HepG2 (cell line): ENCODE measurements around the gene NR2C1. TPM values are rescaled to one million over a fixed set of nuclear protein-coding genes. Genes with fewer than 3 reads are reported as not detected.

Experiments
- ARID2 ChIP-seq: sonication (generic); formaldehyde crosslinking; IDR thresholded peaks from 2 replicates; pipeline ENCODE4 v1.8.1; 2022; ENCODE audit warnings: mild to moderate bottlenecking, missing genetic modification reagents, borderline replicate concordance
- ESRRA ChIP-seq: sonication (generic); formaldehyde crosslinking; IDR thresholded peaks from 2 replicates; pipeline ENCODE4 v1.5.1; 2020; ENCODE audit warnings: mild to moderate bottlenecking, low read depth, missing genetic modification reagents
- FOXK2 ChIP-seq: fragments of 450-650 bp; IDR thresholded peaks from 2 replicates; pipeline ENCODE4 v1.6.1; 2016
- GFI1 ChIP-seq: sonication (generic); formaldehyde crosslinking; IDR thresholded peaks from 2 replicates; pipeline ENCODE4 v1.5.0; 2020; ENCODE audit warnings: missing genetic modification reagents, mild to moderate bottlenecking, borderline replicate concordance
- HNF4G ChIP-seq, 2 experiments: sonication (generic) in 1 of 2; formaldehyde crosslinking in 1 of 2; IDR thresholded peaks; 2 replicates each; pipeline versions ENCODE4 v1.4.0 to v1.6.1; 2011 to 2020; ENCODE audit warnings: borderline replicate concordance in 2 of 2, low read depth in 2 of 2, mild to moderate bottlenecking in 2 of 2, low read length in 1 of 2, missing genetic modification reagents in 1 of 2, moderate library complexity in 1 of 2
- JDP2 ChIP-seq: sonication (generic); formaldehyde crosslinking; IDR thresholded peaks from 2 replicates; pipeline ENCODE4 v1.8.1; 2022; ENCODE audit warnings: missing genetic modification reagents, borderline replicate concordance
- KDM3A ChIP-seq: IDR thresholded peaks from 2 replicates; pipeline ENCODE4 v1.6.1; 2018; ENCODE audit warnings: low read depth, missing compliant biosample characterization
- SMARCC2 ChIP-seq: fragments of 450-650 bp; IDR thresholded peaks from 2 replicates; pipeline ENCODE4 v1.6.1; 2017; ENCODE audit warnings: antibody characterized with exemption, mild to moderate bottlenecking
- TSC22D2 ChIP-seq: sonication (generic); formaldehyde crosslinking; IDR thresholded peaks from 2 replicates; pipeline ENCODE4 v1.5.1; 2020; ENCODE audit warnings: missing genetic modification reagents, mild to moderate bottlenecking, borderline replicate concordance
- ZFP37 ChIP-seq: sonication (generic); formaldehyde crosslinking; IDR thresholded peaks from 2 replicates; pipeline ENCODE4 v1.4.0; 2020; ENCODE audit warnings: missing genetic modification reagents, borderline replicate concordance
- ZNF432 ChIP-seq: sonication (generic); formaldehyde crosslinking; IDR thresholded peaks from 2 replicates; pipeline ENCODE4 v1.5.0; 2020; ENCODE audit warnings: missing genetic modification reagents, mild to moderate bottlenecking, borderline replicate concordance
- ZNF510 ChIP-seq: sonication (generic); formaldehyde crosslinking; IDR thresholded peaks from 2 replicates; pipeline ENCODE4 v1.4.0; 2020; ENCODE audit warnings: low read depth, mild to moderate bottlenecking, missing genetic modification reagents
- ZNF644 ChIP-seq: IDR thresholded peaks from 2 replicates; pipeline ENCODE4 v1.6.1; 2016; ENCODE audit warnings: low read depth
- ZNF772 ChIP-seq: sonication (generic); formaldehyde crosslinking; IDR thresholded peaks from 2 replicates; pipeline ENCODE4 v1.5.0; 2020; ENCODE audit warnings: mild to moderate bottlenecking, missing genetic modification reagents
- polyA plus RNA-seq, 8 experiments: library from polyadenylated mRNA; depleted of rRNA in 3 of 8; stranded (reverse) in 7 of 8; unstranded in 1 of 8; fragments of >200 nt; fragmentation: Illumina TruSeq in 4 of 8; extraction: Trizol in 4 of 8; gene quantifications; 2 replicates each; pipeline versions ENCODE4 v1.2.1 to v1.2.3, GENCODE V29; 2011 to 2016; ENCODE audit warnings: low read depth in 4 of 8, missing spikeins in 1 of 8, mixed read lengths in 1 of 8; ENCODE audit not compliant: insufficient read depth in 1 of 8
- total RNA-seq, 5 experiments: library from RNA; depleted of rRNA; stranded (reverse); fragments of >200 nt; fragmentation: Illumina TruSeq; extraction: Trizol; gene quantifications; 2 replicates each; pipeline ENCODE4 v1.2.3, GENCODE V29; 2016; ENCODE audit warnings: low read depth in 1 of 5
- TF ChIP-seq, protein P1 (sequence below): sonication (generic); formaldehyde crosslinking; IDR thresholded peaks from 2 replicates; pipeline ENCODE4 v1.5.1; 2020; ENCODE audit warnings: missing genetic modification reagents, mild to moderate bottlenecking, borderline replicate concordance
- TF ChIP-seq, protein P2 (sequence below): sonication (generic); formaldehyde crosslinking; IDR thresholded peaks from 2 replicates; pipeline ENCODE4 v1.5.1; 2020; ENCODE audit warnings: mild to moderate bottlenecking, missing genetic modification reagents, borderline replicate concordance
- TF ChIP-seq, protein P3 (sequence below): sonication (generic); formaldehyde crosslinking; IDR thresholded peaks from 2 replicates; pipeline ENCODE4 v1.4.0; 2020; ENCODE audit warnings: missing genetic modification reagents
- TF ChIP-seq, protein P4 (sequence below): sonication (generic); formaldehyde crosslinking; IDR thresholded peaks from 2 replicates; pipeline ENCODE4 v1.8.0; 2022; ENCODE audit warnings: mild to moderate bottlenecking, missing genetic modification reagents, moderate library complexity

Gene NR2C1
- total and polyA plus RNA-seq, 2 of the 13 experiments (the other 11 are each of a cell fraction or from before 2014, with no cell fraction given), result 38.0 to 70.8 TPM

DNA sequence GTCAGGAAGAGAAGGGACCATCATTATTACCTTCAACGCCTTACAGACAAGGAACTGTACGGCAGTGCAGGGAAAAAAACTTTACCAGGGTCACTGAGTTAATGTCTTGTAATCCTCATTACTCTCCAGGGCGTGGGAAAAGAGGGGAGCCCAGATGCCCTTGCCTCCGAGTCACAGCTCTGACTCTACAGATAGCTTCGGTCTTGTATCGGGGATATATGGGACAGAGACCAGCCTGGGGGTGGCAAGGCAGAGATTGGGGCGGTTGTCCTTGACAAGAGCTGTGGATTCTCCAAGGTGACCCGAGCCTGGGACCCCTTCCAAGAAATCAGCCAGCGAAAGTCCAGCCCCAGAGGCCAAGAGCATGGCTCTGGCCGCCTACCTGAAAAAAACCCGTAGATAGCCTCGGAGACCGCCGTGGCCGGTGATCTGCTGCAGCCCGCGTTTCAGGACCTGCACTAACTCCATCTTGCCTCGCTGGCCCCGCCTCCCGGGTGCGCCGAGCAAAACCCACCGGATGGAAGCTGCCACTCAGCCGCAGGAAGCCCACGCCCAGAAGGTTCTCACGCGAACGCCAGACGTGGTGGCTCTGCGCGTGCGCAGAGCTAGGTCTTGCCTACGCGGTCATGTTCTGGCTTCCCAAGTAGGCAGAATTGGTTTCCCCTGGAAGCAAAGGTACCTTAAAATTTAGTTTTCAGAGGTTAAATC is 70.1 kb downstream of the NR2C1 start, which contains the start of gene NDUFA12 (continued):
- TF ChIP-seq, protein P1, sequence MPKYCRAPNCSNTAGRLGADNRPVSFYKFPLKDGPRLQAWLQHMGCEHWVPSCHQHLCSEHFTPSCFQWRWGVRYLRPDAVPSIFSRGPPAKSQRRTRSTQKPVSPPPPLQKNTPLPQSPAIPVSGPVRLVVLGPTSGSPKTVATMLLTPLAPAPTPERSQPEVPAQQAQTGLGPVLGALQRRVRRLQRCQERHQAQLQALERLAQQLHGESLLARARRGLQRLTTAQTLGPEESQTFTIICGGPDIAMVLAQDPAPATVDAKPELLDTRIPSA (CRISPR knock-in tag), result no peak
- no peak for TF ChIP-seq ZNF432 (CRISPR knock-in tag)
- TF ChIP-seq FOXK2, result no peak
- TF ChIP-seq, protein P2, sequence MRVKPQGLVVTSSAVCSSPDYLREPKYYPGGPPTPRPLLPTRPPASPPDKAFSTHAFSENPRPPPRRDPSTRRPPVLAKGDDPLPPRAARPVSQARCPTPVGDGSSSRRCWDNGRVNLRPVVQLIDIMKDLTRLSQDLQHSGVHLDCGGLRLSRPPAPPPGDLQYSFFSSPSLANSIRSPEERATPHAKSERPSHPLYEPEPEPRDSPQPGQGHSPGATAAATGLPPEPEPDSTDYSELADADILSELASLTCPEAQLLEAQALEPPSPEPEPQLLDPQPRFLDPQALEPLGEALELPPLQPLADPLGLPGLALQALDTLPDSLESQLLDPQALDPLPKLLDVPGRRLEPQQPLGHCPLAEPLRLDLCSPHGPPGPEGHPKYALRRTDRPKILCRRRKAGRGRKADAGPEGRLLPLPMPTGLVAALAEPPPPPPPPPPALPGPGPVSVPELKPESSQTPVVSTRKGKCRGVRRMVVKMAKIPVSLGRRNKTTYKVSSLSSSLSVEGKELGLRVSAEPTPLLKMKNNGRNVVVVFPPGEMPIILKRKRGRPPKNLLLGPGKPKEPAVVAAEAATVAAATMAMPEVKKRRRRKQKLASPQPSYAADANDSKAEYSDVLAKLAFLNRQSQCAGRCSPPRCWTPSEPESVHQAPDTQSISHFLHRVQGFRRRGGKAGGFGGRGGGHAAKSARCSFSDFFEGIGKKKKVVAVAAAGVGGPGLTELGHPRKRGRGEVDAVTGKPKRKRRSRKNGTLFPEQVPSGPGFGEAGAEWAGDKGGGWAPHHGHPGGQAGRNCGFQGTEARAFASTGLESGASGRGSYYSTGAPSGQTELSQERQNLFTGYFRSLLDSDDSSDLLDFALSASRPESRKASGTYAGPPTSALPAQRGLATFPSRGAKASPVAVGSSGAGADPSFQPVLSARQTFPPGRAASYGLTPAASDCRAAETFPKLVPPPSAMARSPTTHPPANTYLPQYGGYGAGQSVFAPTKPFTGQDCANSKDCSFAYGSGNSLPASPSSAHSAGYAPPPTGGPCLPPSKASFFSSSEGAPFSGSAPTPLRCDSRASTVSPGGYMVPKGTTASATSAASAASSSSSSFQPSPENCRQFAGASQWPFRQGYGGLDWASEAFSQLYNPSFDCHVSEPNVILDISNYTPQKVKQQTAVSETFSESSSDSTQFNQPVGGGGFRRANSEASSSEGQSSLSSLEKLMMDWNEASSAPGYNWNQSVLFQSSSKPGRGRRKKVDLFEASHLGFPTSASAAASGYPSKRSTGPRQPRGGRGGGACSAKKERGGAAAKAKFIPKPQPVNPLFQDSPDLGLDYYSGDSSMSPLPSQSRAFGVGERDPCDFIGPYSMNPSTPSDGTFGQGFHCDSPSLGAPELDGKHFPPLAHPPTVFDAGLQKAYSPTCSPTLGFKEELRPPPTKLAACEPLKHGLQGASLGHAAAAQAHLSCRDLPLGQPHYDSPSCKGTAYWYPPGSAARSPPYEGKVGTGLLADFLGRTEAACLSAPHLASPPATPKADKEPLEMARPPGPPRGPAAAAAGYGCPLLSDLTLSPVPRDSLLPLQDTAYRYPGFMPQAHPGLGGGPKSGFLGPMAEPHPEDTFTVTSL, result peak; percentile 52
- TF ChIP-seq JDP2 (CRISPR knock-in tag), result no peak
- TF ChIP-seq HNF4G (IDR thresholded peaks at IDR 0.05; ENCODE audit: borderline replicate concordance, low read depth, low read length), result no peak
- TF ChIP-seq HNF4G (CRISPR knock-in tag; IDR thresholded peaks at IDR 0.05; ENCODE audit: borderline replicate concordance, low read depth), result no peak
- TF ChIP-seq, protein P3, sequence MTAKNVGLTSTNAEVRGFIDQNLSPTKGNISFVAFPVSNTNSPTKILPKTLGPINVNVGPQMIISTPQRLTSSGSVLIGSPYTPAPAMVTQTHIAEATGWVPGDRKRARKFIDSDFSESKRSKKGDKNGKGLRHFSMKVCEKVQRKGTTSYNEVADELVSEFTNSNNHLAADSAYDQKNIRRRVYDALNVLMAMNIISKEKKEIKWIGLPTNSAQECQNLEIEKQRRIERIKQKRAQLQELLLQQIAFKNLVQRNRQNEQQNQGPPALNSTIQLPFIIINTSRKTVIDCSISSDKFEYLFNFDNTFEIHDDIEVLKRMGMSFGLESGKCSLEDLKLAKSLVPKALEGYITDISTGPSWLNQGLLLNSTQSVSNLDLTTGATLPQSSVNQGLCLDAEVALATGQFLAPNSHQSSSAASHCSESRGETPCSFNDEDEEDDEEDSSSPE, result peak; percentile 76
- peak; percentile 91 for TF ChIP-seq KDM3A (CRISPR knock-in tag)
- TF ChIP-seq ZFP37 (CRISPR knock-in tag), result no peak
- TF ChIP-seq GFI1, result peak; percentile 68
- peak; percentile 96 for TF ChIP-seq TSC22D2 (CRISPR knock-in tag)
- no peak for TF ChIP-seq SMARCC2
- TF ChIP-seq, protein P4, sequence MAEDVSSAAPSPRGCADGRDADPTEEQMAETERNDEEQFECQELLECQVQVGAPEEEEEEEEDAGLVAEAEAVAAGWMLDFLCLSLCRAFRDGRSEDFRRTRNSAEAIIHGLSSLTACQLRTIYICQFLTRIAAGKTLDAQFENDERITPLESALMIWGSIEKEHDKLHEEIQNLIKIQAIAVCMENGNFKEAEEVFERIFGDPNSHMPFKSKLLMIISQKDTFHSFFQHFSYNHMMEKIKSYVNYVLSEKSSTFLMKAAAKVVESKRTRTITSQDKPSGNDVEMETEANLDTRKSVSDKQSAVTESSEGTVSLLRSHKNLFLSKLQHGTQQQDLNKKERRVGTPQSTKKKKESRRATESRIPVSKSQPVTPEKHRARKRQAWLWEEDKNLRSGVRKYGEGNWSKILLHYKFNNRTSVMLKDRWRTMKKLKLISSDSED (CRISPR knock-in tag), result no peak
- TF ChIP-seq ESRRA (CRISPR knock-in tag), result 0 out of 2 replicates have a peak, but pooled peaks have one; percentile 83
- TF ChIP-seq ZNF644 (CRISPR knock-in tag), result no peak
- peak; percentile 97 for TF ChIP-seq ZNF510 (CRISPR knock-in tag)
- TF ChIP-seq ZNF772 (CRISPR knock-in tag), result peak; percentile 70; the same call in 1 of the 2 replicates
- no peak for TF ChIP-seq ARID2 (CRISPR knock-in tag)
